ENCODE data around the gene GLRX2.

GLRX2 gene

GRCh38 chr1:193111641-193112090 lies 6.5 kb upstream of the GLRX2 start:
- peak; percentile 93 for DNase-seq

GRCh38 chr1:193110864-193111263 lies 5.7 kb upstream of the GLRX2 start:
- no peak for DNase-seq

GRCh38 chr1:193110246-193110645 lies 5.0 kb upstream of the GLRX2 start:
- DNase-seq: no peak

- DNase-seq: no peak
Measured at GRCh38 chr1:193109619-193110018, 4.4 kb upstream of the GLRX2 start.

- no peak for DNase-seq
Measured at GRCh38 chr1:193108471-193108870, 3.3 kb upstream of the GLRX2 start.

- DNase-seq: no peak
Measured at GRCh38 chr1:193105821-193106177, 585 bp upstream of the GLRX2 start.

- peak; percentile 54 for DNase-seq
Measured at GRCh38 chr1:193104502-193104906, 710 bp downstream of the GLRX2 start.

GRCh38 chr1:193103759-193104501 lies 1.3 kb downstream of the GLRX2 start:
- DNase-seq: no peak

GRCh38 chr1:193102662-193103061 lies 2.6 kb downstream of the GLRX2 start:
- DNase-seq: no peak

GRCh38 chr1:193094112-193094511 lies 11.1 kb downstream of the GLRX2 start:
- no peak for DNase-seq

- DNase-seq: no peak
Measured at GRCh38 chr1:193090865-193091264, 14.3 kb downstream of the GLRX2 start.

- DNase-seq: no peak
Measured at GRCh38 chr1:193087893-193088292, 17.3 kb downstream of the GLRX2 start.

GRCh38 chr1:193086342-193086741 lies 18.9 kb downstream of the GLRX2 start:
- no peak for DNase-seq

GRCh38 chr1:193085263-193085662 lies 20.0 kb downstream of the GLRX2 start:
- DNase-seq: no peak

GRCh38 chr1:193083365-193084088 lies 21.7 kb downstream of the GLRX2 start:
- no peak for DNase-seq

- no peak for DNase-seq
Measured at GRCh38 chr1:193079187-193079586, 26.0 kb downstream of the GLRX2 start.

GRCh38 chr1:193077991-193078390 lies 27.2 kb downstream of the GLRX2 start:
- DNase-seq: peak; percentile 49

GRCh38 chr1:193070942-193071341 lies 34.3 kb downstream of the GLRX2 start:
- peak; percentile 32 for DNase-seq

- peak; percentile 3 for DNase-seq
Measured at GRCh38 chr1:193070386-193070753, 34.8 kb downstream of the GLRX2 start.

- peak; percentile 9 for DNase-seq
Measured at GRCh38 chr1:193069748-193070385, 35.3 kb downstream of the GLRX2 start.

- no peak for DNase-seq
Measured at GRCh38 chr1:193068013-193068412, 37.2 kb downstream of the GLRX2 start.

GRCh38 chr1:193066606-193067005 lies 38.6 kb downstream of the GLRX2 start:
- DNase-seq: no peak

GRCh38 chr1:193065954-193066353 lies 39.3 kb downstream of the GLRX2 start:
- no peak for DNase-seq

Data from fibroblast of skin of scalp (primary cell).